ENCODE results near the gene ADCY2.

ADCY2 gene

GRCh38 chr5:7500256-7500655, 104.3 kb downstream of the ADCY2 start:
- in situ Hi-C loops (cut with MboI; ENCODE audit: low sequenced_read_pairs): no loop called here

- in situ Hi-C loops (cut with MboI; ENCODE audit: low sequenced_read_pairs): no loop called here
Observed at GRCh38 chr5:7501061-7501460, 105.1 kb downstream of the ADCY2 start.

GRCh38 chr5:7503564-7503963, 107.6 kb downstream of the ADCY2 start:
- in situ Hi-C loops (cut with MboI; ENCODE audit: low sequenced_read_pairs): no loop called here

GRCh38 chr5:7515284-7515914, 119.5 kb downstream of the ADCY2 start:
- in situ Hi-C loops (cut with MboI; ENCODE audit: low sequenced_read_pairs): no loop called here

- in situ Hi-C loops (cut with MboI; ENCODE audit: low sequenced_read_pairs): no loop called here
Observed at GRCh38 chr5:7516253-7516652, 120.3 kb downstream of the ADCY2 start.

GRCh38 chr5:7517006-7517405, 121.1 kb downstream of the ADCY2 start:
- in situ Hi-C loops (cut with MboI; ENCODE audit: low sequenced_read_pairs): no loop called here

GRCh38 chr5:7518947-7519560, 123.1 kb downstream of the ADCY2 start:
- in situ Hi-C loops (cut with MboI; ENCODE audit: low sequenced_read_pairs): no loop called here

GRCh38 chr5:7519564-7519963, 123.6 kb downstream of the ADCY2 start:
- in situ Hi-C loops (cut with MboI; ENCODE audit: low sequenced_read_pairs): no loop called here

- in situ Hi-C loops (cut with MboI; ENCODE audit: low sequenced_read_pairs): no loop called here
Observed at GRCh38 chr5:7529880-7530279, 133.9 kb downstream of the ADCY2 start.

- in situ Hi-C loops (cut with MboI; ENCODE audit: low sequenced_read_pairs): no loop called here
Observed at GRCh38 chr5:7533941-7534340, 138.0 kb downstream of the ADCY2 start.

- in situ Hi-C loops (cut with MboI; ENCODE audit: low sequenced_read_pairs): no loop called here
Observed at GRCh38 chr5:7534505-7534904, 138.6 kb downstream of the ADCY2 start.

GRCh38 chr5:7537573-7537972, 141.6 kb downstream of the ADCY2 start:
- in situ Hi-C loops (cut with MboI; ENCODE audit: low sequenced_read_pairs): no loop called here

- in situ Hi-C loops (cut with MboI; ENCODE audit: low sequenced_read_pairs): no loop called here
Observed at GRCh38 chr5:7539571-7539970, 143.6 kb downstream of the ADCY2 start.

GRCh38 chr5:7540736-7541485, 145.0 kb downstream of the ADCY2 start:
- in situ Hi-C loops (cut with MboI; ENCODE audit: low sequenced_read_pairs): no loop called here

- in situ Hi-C loops (cut with MboI; ENCODE audit: low sequenced_read_pairs): no loop called here
Observed at GRCh38 chr5:7541898-7542297, 146.0 kb downstream of the ADCY2 start.

- in situ Hi-C loops (cut with MboI; ENCODE audit: low sequenced_read_pairs): no loop called here
Observed at GRCh38 chr5:7546555-7546954, 150.6 kb downstream of the ADCY2 start.

GRCh38 chr5:7548596-7548995, 152.7 kb downstream of the ADCY2 start:
- in situ Hi-C loops (cut with MboI; ENCODE audit: low sequenced_read_pairs): no loop called here

- in situ Hi-C loops (cut with MboI; ENCODE audit: low sequenced_read_pairs): no loop called here
Observed at GRCh38 chr5:7565559-7565958, 169.6 kb downstream of the ADCY2 start.

GRCh38 chr5:7576023-7576715, 180.2 kb downstream of the ADCY2 start:
- in situ Hi-C loops (cut with MboI; ENCODE audit: low sequenced_read_pairs): no loop called here

- in situ Hi-C loops (cut with MboI; ENCODE audit: low sequenced_read_pairs): no loop called here
Observed at GRCh38 chr5:7577381-7577780, 181.4 kb downstream of the ADCY2 start.

- in situ Hi-C loops (cut with MboI; ENCODE audit: low sequenced_read_pairs): no loop called here
Observed at GRCh38 chr5:7578071-7578470, 182.1 kb downstream of the ADCY2 start.

- in situ Hi-C loops (cut with MboI; ENCODE audit: low sequenced_read_pairs): no loop called here
Observed at GRCh38 chr5:7584749-7585148, 188.8 kb downstream of the ADCY2 start.

All from HL-60/S4 treated with retinoic acid at 250 ng/mL for 4 days and 3 days (cell line).